ENCODE measurements around the gene DCK.

The DCK gene

DNA sequence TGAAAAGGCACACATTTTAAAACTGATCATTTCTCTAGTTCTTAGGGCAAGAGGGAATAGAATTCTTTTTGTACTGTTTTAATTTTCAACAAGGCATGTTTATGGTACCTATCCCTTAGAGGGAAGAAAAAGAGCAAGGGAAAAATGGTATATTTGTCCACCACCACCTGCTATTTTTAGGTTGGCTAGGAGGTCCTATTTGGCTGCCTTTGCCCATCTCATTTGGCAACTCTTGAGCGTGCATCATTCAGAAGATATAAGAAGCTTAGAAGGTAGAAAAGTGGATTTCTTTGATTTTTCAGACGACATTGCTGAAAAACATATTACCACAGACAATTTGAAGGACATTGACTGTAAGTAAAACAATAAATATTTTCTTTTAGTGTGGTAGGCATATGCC is 69.0 kb downstream of the DCK start:
- Histone ChIP-seq H3K18ac (ENCODE audit: low read length) (no peak overlapping the region), H4K91ac (ENCODE audit: low read depth, low read length, poor library complexity) (no peak overlapping the region), H3K27me3 (ENCODE audit: control insufficient read depth in 3 of 3, insufficient read depth in 3 of 3, low read depth in 1 of 3, low read length in 3 of 3) (no peaks in the 10 kb centered on the region), H3K36me3 (replicated peaks in 1 of 2; ENCODE audit: control insufficient read depth in 2 of 2, insufficient read depth in 2 of 2, low read length in 2 of 2) (no peaks in the 10 kb centered on the region), H3K14ac (ENCODE audit: low read length) (no peak overlapping the region), H3K4me1 (ENCODE audit: control insufficient read depth in 2 of 2, insufficient read depth in 1 of 2, low read depth in 1 of 2, low read length in 2 of 2) (no peaks in the 10 kb centered on the region), H2AK5ac (ENCODE audit: low read depth, low read length) (no peak overlapping the region), H2BK120ac (ENCODE audit: low read depth, low read length) (no peak overlapping the region), H2BK15ac (ENCODE audit: low read length) (no peak overlapping the region), H3K23ac (ENCODE audit: low read depth, low read length, poor library complexity) (no peak overlapping the region), H2BK12ac (ENCODE audit: low read length) (no peak overlapping the region), H3K9me3 (replicated peaks in 1 of 2; ENCODE audit: control insufficient read depth in 2 of 2, insufficient read depth in 1 of 2, low read depth in 1 of 2, low read length in 2 of 2) (no peaks in the 10 kb centered on the region), H4K8ac (ENCODE audit: low read depth, low read length) (no peak overlapping the region), H3K79me1 (ENCODE audit: low read depth, low read length) (no peaks in the 10 kb centered on the region), H3K4me3 (ENCODE audit: low read length in 2 of 2) (no peak overlapping the region), H2BK5ac (ENCODE audit: low read length) (no peak overlapping the region), H2AFZ (ENCODE audit: low read length) (no peak overlapping the region), H3K4ac (ENCODE audit: low read length) (no peak overlapping the region), H3K27ac (replicated peaks; ENCODE audit: low read length) (no peak overlapping the region), H3K4me2 (ENCODE audit: insufficient read depth, low read length, poor library complexity, severe bottlenecking) (no peak overlapping the region), H3K9ac (ENCODE audit: low read depth, low read length, poor library complexity) (no peak overlapping the region)
- DNase-seq (ENCODE audit: low spot score) = no peak
- WGBS, 2 donors (ENCODE audit: extremely low coverage in 2 of 2, insufficient read length in 2 of 2, insufficient replicate concordance in 1 of 2) = no CpG with 5 or more reads among the region's 2 CpGs

GRCh38 chr4:71063711-71064110 is 70.3 kb downstream of the DCK start:
- H3K4me3 ChIP-seq (ENCODE audit: low read length in 2 of 2) = no peak overlapping the region
- no peaks in the 10 kb centered on the region for H3K4me1 ChIP-seq (ENCODE audit: control insufficient read depth in 2 of 2, insufficient read depth in 1 of 2, low read depth in 1 of 2, low read length in 2 of 2)
- H3K79me1 ChIP-seq (ENCODE audit: low read depth, low read length) = no peaks in the 10 kb centered on the region
- H3K36me3 ChIP-seq (replicated peaks in 1 of 2; ENCODE audit: control insufficient read depth in 2 of 2, insufficient read depth in 2 of 2, low read length in 2 of 2) = no peaks in the 10 kb centered on the region
- H3K4ac ChIP-seq (ENCODE audit: low read length) = no peak overlapping the region
- no peak overlapping the region for H3K14ac ChIP-seq (ENCODE audit: low read length)
- H2BK5ac ChIP-seq (ENCODE audit: low read length) = no peak overlapping the region
- no peak overlapping the region for H3K23ac ChIP-seq (ENCODE audit: low read depth, low read length, poor library complexity)
- no peak overlapping the region for H3K18ac ChIP-seq (ENCODE audit: low read length)
- no peak for DNase-seq (ENCODE audit: low spot score)
- H3K27ac ChIP-seq (replicated peaks; ENCODE audit: low read length) = no peak overlapping the region
- H4K8ac ChIP-seq (ENCODE audit: low read depth, low read length) = no peak overlapping the region
- no peak overlapping the region for H3K4me2 ChIP-seq (ENCODE audit: insufficient read depth, low read length, poor library complexity, severe bottlenecking)
- no peak overlapping the region for H2AK5ac ChIP-seq (ENCODE audit: low read depth, low read length)
- no peak overlapping the region for H3K9ac ChIP-seq (ENCODE audit: low read depth, low read length, poor library complexity)
- no CpG with 5 or more reads among the region's 1 CpG for WGBS, 2 donors (ENCODE audit: extremely low coverage in 2 of 2, insufficient read length in 2 of 2, insufficient replicate concordance in 1 of 2)
- H4K91ac ChIP-seq (ENCODE audit: low read depth, low read length, poor library complexity) = no peak overlapping the region
- H3K9me3 ChIP-seq (replicated peaks in 1 of 2; ENCODE audit: control insufficient read depth in 2 of 2, insufficient read depth in 1 of 2, low read depth in 1 of 2, low read length in 2 of 2) = no peaks in the 10 kb centered on the region
- H2AFZ ChIP-seq (ENCODE audit: low read length) = no peak overlapping the region
- H2BK12ac ChIP-seq (ENCODE audit: low read length) = no peak overlapping the region
- no peak overlapping the region for H2BK120ac ChIP-seq (ENCODE audit: low read depth, low read length)
- no peaks in the 10 kb centered on the region for H3K27me3 ChIP-seq (ENCODE audit: control insufficient read depth in 3 of 3, insufficient read depth in 3 of 3, low read depth in 1 of 3, low read length in 3 of 3)
- H2BK15ac ChIP-seq (ENCODE audit: low read length) = no peak overlapping the region

DNA sequence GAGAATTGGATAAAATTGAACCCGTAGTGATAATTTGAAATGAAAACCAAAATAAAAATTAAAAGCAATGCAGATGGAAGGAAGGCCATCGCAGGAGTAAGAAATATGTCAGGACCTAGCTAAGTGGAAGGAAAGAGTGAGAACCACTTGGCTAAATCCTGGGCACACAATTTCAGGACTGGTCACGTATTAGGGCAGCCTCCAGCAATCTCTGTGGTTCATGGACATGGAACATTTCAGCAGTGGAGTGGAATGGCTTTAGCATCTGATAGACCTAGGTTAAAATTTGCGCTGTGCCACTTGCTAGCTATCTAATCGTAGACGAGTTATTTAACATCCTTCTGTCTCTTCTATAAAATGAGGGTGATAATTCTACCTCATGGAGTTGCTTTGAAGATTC is 71.1 kb downstream of the DCK start:
- Histone ChIP-seq H2BK12ac (ENCODE audit: low read length) (no peak overlapping the region), H3K36me3 (replicated peaks in 1 of 2; ENCODE audit: control insufficient read depth in 2 of 2, insufficient read depth in 2 of 2, low read length in 2 of 2) (no peaks in the 10 kb centered on the region), H3K4me1 (ENCODE audit: control insufficient read depth in 2 of 2, insufficient read depth in 1 of 2, low read depth in 1 of 2, low read length in 2 of 2) (no peaks in the 10 kb centered on the region), H3K9ac (ENCODE audit: low read depth, low read length, poor library complexity) (no peak overlapping the region), H2BK5ac (ENCODE audit: low read length) (no peak overlapping the region), H3K14ac (ENCODE audit: low read length) (no peak overlapping the region), H3K4ac (ENCODE audit: low read length) (no peak overlapping the region), H3K27me3 (ENCODE audit: control insufficient read depth in 3 of 3, insufficient read depth in 3 of 3, low read depth in 1 of 3, low read length in 3 of 3) (no peaks in the 10 kb centered on the region), H3K4me2 (ENCODE audit: insufficient read depth, low read length, poor library complexity, severe bottlenecking) (no peak overlapping the region), H3K18ac (ENCODE audit: low read length) (no peak overlapping the region), H3K27ac (replicated peaks; ENCODE audit: low read length) (no peak overlapping the region), H2AK5ac (ENCODE audit: low read depth, low read length) (no peak overlapping the region), H2AFZ (ENCODE audit: low read length) (no peak overlapping the region), H3K9me3 (replicated peaks in 1 of 2; ENCODE audit: control insufficient read depth in 2 of 2, insufficient read depth in 1 of 2, low read depth in 1 of 2, low read length in 2 of 2) (no peaks in the 10 kb centered on the region), H4K91ac (ENCODE audit: low read depth, low read length, poor library complexity) (no peak overlapping the region), H2BK15ac (ENCODE audit: low read length) (no peak overlapping the region), H4K8ac (ENCODE audit: low read depth, low read length) (no peak overlapping the region), H3K4me3 (ENCODE audit: low read length in 2 of 2) (no peak overlapping the region), H2BK120ac (ENCODE audit: low read depth, low read length) (no peak overlapping the region), H3K79me1 (ENCODE audit: low read depth, low read length) (no peaks in the 10 kb centered on the region), H3K23ac (ENCODE audit: low read depth, low read length, poor library complexity) (no peak overlapping the region)
- no peak for DNase-seq (ENCODE audit: low spot score)
- 100% methylated on average over 1 of the region's 6 CpGs for WGBS, 2 donors (ENCODE audit: extremely low coverage in 2 of 2, insufficient read length in 2 of 2, insufficient replicate concordance in 1 of 2)

- Histone ChIP-seq H4K8ac (ENCODE audit: low read depth, low read length) (no peak overlapping the region), H3K4me1 (ENCODE audit: control insufficient read depth in 2 of 2, insufficient read depth in 1 of 2, low read depth in 1 of 2, low read length in 2 of 2) (no peaks in the 10 kb centered on the region), H3K9me3 (replicated peaks in 1 of 2; ENCODE audit: control insufficient read depth in 2 of 2, insufficient read depth in 1 of 2, low read depth in 1 of 2, low read length in 2 of 2) (no peaks in the 10 kb centered on the region), H3K14ac (ENCODE audit: low read length) (no peak overlapping the region), H3K23ac (ENCODE audit: low read depth, low read length, poor library complexity) (no peak overlapping the region), H3K9ac (ENCODE audit: low read depth, low read length, poor library complexity) (no peak overlapping the region), H2BK15ac (ENCODE audit: low read length) (no peak overlapping the region), H2AK5ac (ENCODE audit: low read depth, low read length) (no peak overlapping the region), H2BK5ac (ENCODE audit: low read length) (no peak overlapping the region), H3K4me3 (ENCODE audit: low read length in 2 of 2) (no peak overlapping the region), H2BK120ac (ENCODE audit: low read depth, low read length) (no peak overlapping the region), H3K27ac (replicated peaks; ENCODE audit: low read length) (no peak overlapping the region), H3K27me3 (ENCODE audit: control insufficient read depth in 3 of 3, insufficient read depth in 3 of 3, low read depth in 1 of 3, low read length in 3 of 3) (no peaks in the 10 kb centered on the region), H3K18ac (ENCODE audit: low read length) (no peak overlapping the region), H3K4me2 (ENCODE audit: insufficient read depth, low read length, poor library complexity, severe bottlenecking) (no peak overlapping the region), H3K4ac (ENCODE audit: low read length) (no peak overlapping the region), H2AFZ (ENCODE audit: low read length) (no peak overlapping the region), H2BK12ac (ENCODE audit: low read length) (no peak overlapping the region), H3K79me1 (ENCODE audit: low read depth, low read length) (no peaks in the 10 kb centered on the region), H3K36me3 (replicated peaks in 1 of 2; ENCODE audit: control insufficient read depth in 2 of 2, insufficient read depth in 2 of 2, low read length in 2 of 2) (no peaks in the 10 kb centered on the region), H4K91ac (ENCODE audit: low read depth, low read length, poor library complexity) (no peak overlapping the region)
- WGBS, 2 donors (ENCODE audit: extremely low coverage in 2 of 2, insufficient read length in 2 of 2, insufficient replicate concordance in 1 of 2) = no CpG with 5 or more reads among the region's 2 CpGs
- no peak for DNase-seq (ENCODE audit: low spot score)
Measured at GRCh38 chr4:71065991-71066510, 72.6 kb downstream of the DCK start.
